CD14-positive monocyte (primary cell): Measurements from ENCODE around the gene CHCHD6. TPM values are rescaled to one million over a fixed set of nuclear protein-coding genes. Genes with fewer than 3 reads are reported as not detected.
A peak's percentile ranks its signal among the peaks of the same experiment; 100 is the strongest.

Experiments used
- DNase-seq, 3 donors: peaks; one replicate each; pipeline ENCODE4 v3.0.0-alpha.2; 2011 to 2022
- H2AFZ ChIP-seq: 2 replicates; pipeline ENCODE4 v1.6.0; 2012; ENCODE audit warnings: mild to moderate bottlenecking, low read depth, low read length, inconsistent platforms; ENCODE audit not compliant: insufficient read depth, poor library complexity, severe bottlenecking
- H3K27ac ChIP-seq, 2 donors: 1 replicate in 1 of 2; 2 replicates in 1 of 2; pipeline ENCODE4 v1.5.1; 2012 to 2013; ENCODE audit warnings: low read length in 2 of 2, control low read depth in 1 of 2, inconsistent platforms in 1 of 2, low read depth in 1 of 2, mild to moderate bottlenecking in 1 of 2
- H3K27me3 ChIP-seq, 2 donors: one replicate each; pipeline versions ENCODE4 v1.6.0 to v1.6.1; 2011 to 2013; ENCODE audit warnings: low read length in 2 of 2; ENCODE audit not compliant: control insufficient read depth in 2 of 2, insufficient read depth in 2 of 2
- H3K36me3 ChIP-seq, 2 donors: replicated peaks in 1 of 2; 1 replicate in 1 of 2; 2 replicates in 1 of 2; pipeline versions ENCODE4 v1.5.1 to v1.6.1; 2012 to 2013; ENCODE audit warnings: low read length in 2 of 2, control low read depth in 1 of 2, inconsistent platforms in 1 of 2, mild to moderate bottlenecking in 1 of 2; ENCODE audit not compliant: insufficient read depth in 2 of 2, control insufficient read depth in 1 of 2
- H3K4me1 ChIP-seq, 2 donors: 1 replicate in 1 of 2; 2 replicates in 1 of 2; pipeline versions ENCODE4 v1.5.1 to v1.6.1; 2012 to 2013; ENCODE audit warnings: low read length in 2 of 2, control low read depth in 1 of 2, inconsistent platforms in 1 of 2, mild to moderate bottlenecking in 1 of 2, moderate library complexity in 1 of 2; ENCODE audit not compliant: insufficient read depth in 2 of 2, control insufficient read depth in 1 of 2
- H3K4me2 ChIP-seq: replicated peaks from 2 replicates; pipeline ENCODE3; 2012; ENCODE audit warnings: low read length, moderate library complexity, mild to moderate bottlenecking; ENCODE audit not compliant: poor library complexity, severe bottlenecking; ENCODE audit errors: extremely low read depth
- H3K4me3 ChIP-seq, 3 experiments: fragments of 200-600 bp in 1 of 3; sonication (generic) in 1 of 3; replicated peaks in 1 of 3; 1 replicate in 2 of 3; 2 replicates in 1 of 3; pipeline ENCODE4 v1.5.1; 2011 to 2013; ENCODE audit warnings: low read length in 3 of 3, mild to moderate bottlenecking in 3 of 3, control low read depth in 2 of 3, low read depth in 2 of 3, inconsistent platforms in 1 of 3, moderate library complexity in 1 of 3
- H3K79me2 ChIP-seq: 2 replicates; pipeline ENCODE4 v1.6.0; 2012; ENCODE audit warnings: mild to moderate bottlenecking, control low read depth, inconsistent platforms, low read length, moderate library complexity; ENCODE audit not compliant: insufficient read depth
- H3K9ac ChIP-seq: 2 replicates; pipeline ENCODE4 v1.6.0; 2017; ENCODE audit warnings: low read length, mild to moderate bottlenecking; ENCODE audit not compliant: insufficient read depth, poor library complexity, severe bottlenecking
- H3K9me3 ChIP-seq, 2 donors: replicated peaks in 1 of 2; 1 replicate in 1 of 2; 2 replicates in 1 of 2; pipeline versions ENCODE4 v1.5.1 to v1.6.1; 2012 to 2013; ENCODE audit warnings: low read length in 2 of 2, control low read depth in 1 of 2; ENCODE audit not compliant: control insufficient read depth in 1 of 2, insufficient read depth in 1 of 2
- H4K20me1 ChIP-seq: 2 replicates; pipeline ENCODE4 v1.6.0; 2012; ENCODE audit warnings: mild to moderate bottlenecking, low read length, control low read depth, moderate library complexity; ENCODE audit not compliant: insufficient read depth
- H3K27ac Mint-ChIP-seq, 7 donors: one replicate each; pipeline ENCODE4 v1.8.0; 2020; ENCODE audit warnings: mild to moderate bottlenecking in 7 of 7, mixed read lengths in 7 of 7, moderate library complexity in 6 of 7, inconsistent platforms in 2 of 7
- H3K27me3 Mint-ChIP-seq, 3 donors: one replicate each; pipeline ENCODE4 v1.8.0; 2021 to 2022; ENCODE audit warnings: low read depth in 3 of 3, mild to moderate bottlenecking in 3 of 3, mixed read lengths in 3 of 3, moderate library complexity in 3 of 3, inconsistent platforms in 1 of 3
- H3K36me3 Mint-ChIP-seq, 2 donors: one replicate each; pipeline ENCODE4 v1.8.0; 2020; ENCODE audit warnings: mixed read lengths in 2 of 2, inconsistent platforms in 1 of 2, mild to moderate bottlenecking in 1 of 2
- H3K4me1 Mint-ChIP-seq: one replicate; pipeline ENCODE4 v1.8.0; 2020; ENCODE audit warnings: mild to moderate bottlenecking, mixed read lengths
- H3K4me3 Mint-ChIP-seq, 2 donors: one replicate each; pipeline ENCODE4 v1.8.0; 2020; ENCODE audit warnings: mild to moderate bottlenecking in 2 of 2, mixed read lengths in 2 of 2, moderate library complexity in 1 of 2
- H3K9me3 Mint-ChIP-seq, 7 donors: one replicate each; pipeline ENCODE4 v1.8.0; 2020 to 2022; ENCODE audit warnings: mixed read lengths in 7 of 7, mild to moderate bottlenecking in 6 of 7, moderate library complexity in 6 of 7, inconsistent platforms in 2 of 7
- WGBS: methylation state at CpG from one replicate; pipeline ENCODE4 v1.1.5; 2013; ENCODE audit warnings: missing lambda C conversion rate; ENCODE audit not compliant: insufficient coverage; 5-methylcytosine and 5-hydroxymethylcytosine counted together
- intact Hi-C, 2 donors: fragments of 100-400 bp; cut with micrococcal nuclease; formaldehyde crosslinking; loops; one replicate each; pipeline versions ENCODE4 v1.15.0 to v1.15.1; 2023
- polyA plus RNA-seq, 3 donors: library from polyadenylated mRNA; depleted of rRNA in 1 of 3; unstranded in 2 of 3; stranded (reverse) in 1 of 3; fragments of 300-500 nt in 2 of 3; fragments of >200 nt in 1 of 3; fragmentation: Illumina TruSeq in 2 of 3; gene quantifications; 1 replicate in 2 of 3; 2 replicates in 1 of 3; pipeline ENCODE4 v1.2.3, GENCODE V29; 2012 to 2021
- TF ChIP-seq, protein P1 (sequence below): fragments of 200-600 bp; IDR thresholded peaks from one replicate; pipeline ENCODE4 v1.8.0; 2022; ENCODE audit warnings: antibody characterized with exemption, mild to moderate bottlenecking

The CHCHD6 gene
- polyA plus RNA-seq, 3 donors = 1.1 to 1.8 (median 1.8) TPM

DNA sequence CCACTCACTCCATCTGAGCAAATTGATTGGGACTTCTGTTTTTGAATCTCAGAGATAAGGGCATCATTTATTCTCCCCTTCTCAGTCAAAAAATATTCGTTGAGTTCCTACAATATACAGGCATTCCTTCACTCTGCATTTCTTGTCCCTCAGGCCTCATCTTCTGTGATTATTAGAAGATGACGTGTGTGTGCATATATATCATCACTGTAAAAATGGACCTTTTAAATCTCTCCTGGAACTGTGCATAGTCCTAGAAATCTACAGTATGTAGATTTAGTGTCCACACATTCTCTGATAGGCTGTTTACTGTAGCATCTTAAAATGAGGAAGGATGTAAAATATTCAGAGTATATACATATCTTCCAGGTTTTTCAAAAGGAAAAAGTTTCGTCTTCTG, 235.7 kb downstream of the CHCHD6 start:
- no peaks in the 10 kb centered on the region for H3K79me2 ChIP-seq
- H3K36me3 Mint-ChIP-seq = no peaks in the 10 kb centered on the region
- no peak overlapping the region for H3K27ac Mint-ChIP-seq
- no peak overlapping the region for H3K4me3 ChIP-seq
- H3K9me3 ChIP-seq = no peaks in the 10 kb centered on the region
- no peak overlapping the region for H3K27ac ChIP-seq
- TF ChIP-seq, protein P1, sequence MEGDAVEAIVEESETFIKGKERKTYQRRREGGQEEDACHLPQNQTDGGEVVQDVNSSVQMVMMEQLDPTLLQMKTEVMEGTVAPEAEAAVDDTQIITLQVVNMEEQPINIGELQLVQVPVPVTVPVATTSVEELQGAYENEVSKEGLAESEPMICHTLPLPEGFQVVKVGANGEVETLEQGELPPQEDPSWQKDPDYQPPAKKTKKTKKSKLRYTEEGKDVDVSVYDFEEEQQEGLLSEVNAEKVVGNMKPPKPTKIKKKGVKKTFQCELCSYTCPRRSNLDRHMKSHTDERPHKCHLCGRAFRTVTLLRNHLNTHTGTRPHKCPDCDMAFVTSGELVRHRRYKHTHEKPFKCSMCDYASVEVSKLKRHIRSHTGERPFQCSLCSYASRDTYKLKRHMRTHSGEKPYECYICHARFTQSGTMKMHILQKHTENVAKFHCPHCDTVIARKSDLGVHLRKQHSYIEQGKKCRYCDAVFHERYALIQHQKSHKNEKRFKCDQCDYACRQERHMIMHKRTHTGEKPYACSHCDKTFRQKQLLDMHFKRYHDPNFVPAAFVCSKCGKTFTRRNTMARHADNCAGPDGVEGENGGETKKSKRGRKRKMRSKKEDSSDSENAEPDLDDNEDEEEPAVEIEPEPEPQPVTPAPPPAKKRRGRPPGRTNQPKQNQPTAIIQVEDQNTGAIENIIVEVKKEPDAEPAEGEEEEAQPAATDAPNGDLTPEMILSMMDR = no peak
- no peak overlapping the region for H2AFZ ChIP-seq
- no peak overlapping the region for H3K9ac ChIP-seq
- no peak for DNase-seq
- H3K4me2 ChIP-seq = no peak overlapping the region
- H3K27me3 Mint-ChIP-seq = peaks cover 34 to 85% (median 63%) of the 10 kb centered on the region in 3 donors
- no CpG with 5 or more reads among the region's 3 CpGs for WGBS
- intact Hi-C loops = no loop called here
- peaks cover 7 to 10% of the 10 kb centered on the region in 2 donors for H3K4me1 ChIP-seq
- peaks cover 49 to 63% of the 10 kb centered on the region in 2 donors for H3K27me3 ChIP-seq
- no peak overlapping the region for H3K4me3 Mint-ChIP-seq
- H3K4me1 Mint-ChIP-seq = peaks cover 10% of the 10 kb centered on the region
- peaks cover 0 to 2% (median 0%) of the 10 kb centered on the region in 7 donors for H3K9me3 Mint-ChIP-seq
- no peaks in the 10 kb centered on the region for H3K36me3 ChIP-seq
- H4K20me1 ChIP-seq = no peaks in the 10 kb centered on the region

DNA sequence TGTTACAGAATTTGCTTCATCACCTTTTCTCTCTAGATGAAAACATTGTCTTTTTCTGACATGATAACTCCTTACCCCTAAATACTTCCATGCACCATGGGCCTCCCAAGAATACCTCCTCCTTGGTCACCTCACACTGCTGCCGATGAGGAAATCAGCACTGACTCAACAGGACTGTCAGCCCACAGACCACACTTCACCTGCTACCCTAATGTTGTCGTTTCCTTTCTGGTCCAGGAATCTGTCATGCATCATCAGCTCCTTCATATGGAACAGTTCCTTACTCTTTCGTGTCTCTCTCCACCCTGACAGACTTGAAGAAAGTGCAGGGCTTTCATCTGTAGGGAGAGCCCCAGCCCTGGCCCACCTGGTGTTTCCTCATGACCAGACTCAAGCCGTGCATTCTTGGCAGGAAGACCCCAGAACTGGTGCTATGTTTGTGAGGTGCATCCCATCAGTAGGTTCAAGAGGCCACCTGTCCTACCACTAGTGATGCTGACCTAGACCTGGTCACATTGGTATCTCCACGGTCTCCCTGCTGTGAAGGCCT, 237.8 kb downstream of the CHCHD6 start:
- Histone ChIP-seq H3K27me3 (peaks cover 40 to 61% of the 10 kb centered on the region in 2 donors), H3K9ac (no peak overlapping the region), H3K4me1 (no peaks in the 10 kb centered on the region), H3K79me2 (no peaks in the 10 kb centered on the region), H2AFZ (no peak overlapping the region), H3K4me2 (no peak overlapping the region), H3K9me3 (no peaks in the 10 kb centered on the region), H3K4me3 (no peak overlapping the region), H3K36me3 (no peaks in the 10 kb centered on the region), H4K20me1 (no peaks in the 10 kb centered on the region), H3K27ac (no peak overlapping the region)
- Mint-ChIP-seq H3K4me3 (no peak overlapping the region), H3K27me3 (peaks cover 30 to 85% (median 59%) of the 10 kb centered on the region in 3 donors), H3K9me3 (peaks cover 0 to 3% (median 0%) of the 10 kb centered on the region in 7 donors), H3K36me3 (no peaks in the 10 kb centered on the region), H3K4me1 (no peaks in the 10 kb centered on the region), H3K27ac (peak overlapping the region in 1 of 7 donors; percentile 36)
- WGBS = 95% methylated on average over 5 of the region's 5 CpGs
- TF ChIP-seq, protein P1 = no peak
- intact Hi-C loops = no loop called here
- no peak for DNase-seq
